Spleen (tissue), 7 donors: ENCODE data around the gene COTL1.

Source experiments
- POLR2A ChIP-seq, 3 donors: fragments of 450-650 bp; IDR thresholded peaks; one replicate each; pipeline ENCODE4 v1.5.1; 2017; ENCODE audit warnings: antibody characterized with exemption in 3 of 3, mild to moderate bottlenecking in 1 of 3
- POLR2AphosphoS5 ChIP-seq, 3 donors: sonication (generic); formaldehyde crosslinking; IDR thresholded peaks; one replicate each; pipeline ENCODE4 v1.5.1; 2017; ENCODE audit warnings: antibody characterized with exemption in 3 of 3
- TF ChIP-seq, protein P1 (sequence below), 11 experiments: fragments of 200-600 bp in 7 of 11; fragments of 450-650 bp in 4 of 11; sonication (generic) in 4 of 11; IDR thresholded peaks in 8 of 11; conservative IDR thresholded peaks in 3 of 11; 1 replicate in 7 of 11; 2 replicates in 4 of 11; pipeline versions ENCODE4 v1.4.0 to v1.8.0; 2016 to 2021; ENCODE audit warnings: antibody characterized with exemption in 11 of 11, inconsistent platforms in 4 of 11, mild to moderate bottlenecking in 1 of 11
- donor health status: DM: no; HTN: no; CAD: no; lungs with moderate emphysema.
- donor health status: DM: no; HTN: no; CAD: no.
- donor health status: DM: no; HTN: no; CAD: no.

DNA sequence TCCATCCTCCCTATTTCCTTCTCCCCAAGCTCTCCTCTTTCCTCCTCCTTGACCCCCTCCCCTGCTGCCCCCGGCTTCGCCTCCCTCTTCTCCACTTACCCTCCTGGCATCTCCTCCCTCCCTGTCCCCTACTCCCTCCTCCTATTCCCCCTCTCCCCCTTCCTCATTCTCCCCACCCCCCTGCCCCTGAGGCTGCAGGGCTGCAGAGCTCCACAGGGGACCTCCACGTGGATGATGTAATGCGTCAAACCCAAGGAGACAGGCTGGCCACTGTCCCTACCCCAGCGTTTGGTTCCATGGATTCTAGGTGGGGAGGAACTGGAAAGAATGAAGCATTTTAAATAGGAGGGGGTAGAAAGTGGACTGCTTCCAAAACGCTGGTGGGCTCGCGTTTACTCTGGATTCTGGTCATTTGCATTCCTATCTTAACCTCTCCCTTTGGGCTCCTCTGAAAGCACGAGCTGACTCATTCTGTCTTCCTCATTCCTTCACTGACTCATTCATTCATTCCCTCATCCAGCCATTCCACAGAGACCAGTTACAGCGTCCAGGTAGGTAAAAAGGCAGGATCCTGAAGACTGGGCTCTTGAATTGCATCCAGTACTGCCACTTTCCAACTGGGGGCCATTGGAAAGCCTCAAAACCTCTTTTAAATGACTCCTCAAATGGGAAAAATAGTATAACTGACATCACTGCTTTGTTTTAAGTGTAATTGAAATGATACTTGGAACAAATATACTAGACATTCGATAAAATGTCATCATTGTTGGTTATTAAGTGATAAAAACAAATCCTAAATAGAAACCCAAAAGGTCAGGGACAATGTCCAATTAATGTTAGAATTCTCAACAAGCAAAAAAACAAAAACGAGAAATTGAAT, 943 bp upstream of the COTL1 start:
- TF ChIP-seq, protein P1, sequence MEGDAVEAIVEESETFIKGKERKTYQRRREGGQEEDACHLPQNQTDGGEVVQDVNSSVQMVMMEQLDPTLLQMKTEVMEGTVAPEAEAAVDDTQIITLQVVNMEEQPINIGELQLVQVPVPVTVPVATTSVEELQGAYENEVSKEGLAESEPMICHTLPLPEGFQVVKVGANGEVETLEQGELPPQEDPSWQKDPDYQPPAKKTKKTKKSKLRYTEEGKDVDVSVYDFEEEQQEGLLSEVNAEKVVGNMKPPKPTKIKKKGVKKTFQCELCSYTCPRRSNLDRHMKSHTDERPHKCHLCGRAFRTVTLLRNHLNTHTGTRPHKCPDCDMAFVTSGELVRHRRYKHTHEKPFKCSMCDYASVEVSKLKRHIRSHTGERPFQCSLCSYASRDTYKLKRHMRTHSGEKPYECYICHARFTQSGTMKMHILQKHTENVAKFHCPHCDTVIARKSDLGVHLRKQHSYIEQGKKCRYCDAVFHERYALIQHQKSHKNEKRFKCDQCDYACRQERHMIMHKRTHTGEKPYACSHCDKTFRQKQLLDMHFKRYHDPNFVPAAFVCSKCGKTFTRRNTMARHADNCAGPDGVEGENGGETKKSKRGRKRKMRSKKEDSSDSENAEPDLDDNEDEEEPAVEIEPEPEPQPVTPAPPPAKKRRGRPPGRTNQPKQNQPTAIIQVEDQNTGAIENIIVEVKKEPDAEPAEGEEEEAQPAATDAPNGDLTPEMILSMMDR (IDR thresholded peaks at IDR 0.05 in 8 of 11, conservative IDR thresholded peaks at IDR 0.05 in 3 of 11) = peak in 1 of 11 experiments; percentile 5
- no peak for TF ChIP-seq POLR2A (IDR thresholded peaks at IDR 0.05)
- TF ChIP-seq POLR2AphosphoS5 (IDR thresholded peaks at IDR 0.05) = no peak
